Tibial nerve (tissue), 4 donors: ENCODE results near the gene SGSM1. TPM values are rescaled to one million over a fixed set of nuclear protein-coding genes. Genes with fewer than 3 reads are reported as not detected.

ENCODE experiments used
- DNase-seq, 2 donors: peaks; one replicate each; pipeline ENCODE4 v3.0.0-alpha.2; 2019; ENCODE audit warnings: low spot score in 2 of 2
- H3K27ac ChIP-seq, 4 donors: fragments of 200-600 bp; sonication (generic) in 3 of 4; one replicate each; pipeline ENCODE4 v1.5.1; 2017 to 2019; ENCODE audit warnings: mild to moderate bottlenecking in 1 of 4
- H3K27me3 ChIP-seq, 2 donors: fragments of 200-600 bp; sonication (generic) in 1 of 2; one replicate each; pipeline versions ENCODE4 v1.5.1 to v1.6.0; 2017 to 2019
- H3K36me3 ChIP-seq, 3 donors: fragments of 200-600 bp; sonication (generic); one replicate each; pipeline ENCODE4 v1.5.1; 2018 to 2019
- H3K4me1 ChIP-seq, 4 donors: fragments of 200-600 bp; sonication (generic) in 3 of 4; one replicate each; pipeline ENCODE4 v1.5.1; 2017 to 2019
- H3K4me3 ChIP-seq, 4 donors: fragments of 200-600 bp; sonication (generic) in 3 of 4; one replicate each; pipeline ENCODE4 v1.5.1; 2017 to 2019; ENCODE audit warnings: mild to moderate bottlenecking in 1 of 4, moderate library complexity in 1 of 4
- H3K9me3 ChIP-seq, 4 donors: fragments of 200-600 bp; sonication (generic) in 3 of 4; one replicate each; pipeline ENCODE4 v1.5.1; 2017 to 2019
- EP300 ChIP-seq, 2 donors: sonication (generic); formaldehyde crosslinking; IDR thresholded peaks; one replicate each; pipeline ENCODE4 v1.6.1; 2017; ENCODE audit warnings: antibody characterized with exemption in 2 of 2, mild to moderate bottlenecking in 1 of 2
- POLR2A ChIP-seq, 2 donors: fragments of 450-650 bp; IDR thresholded peaks; one replicate each; pipeline ENCODE4 v1.6.1; 2017; ENCODE audit warnings: antibody characterized with exemption in 2 of 2, mild to moderate bottlenecking in 2 of 2, moderate library complexity in 2 of 2
- WGBS, 2 donors: methylation state at CpG; one replicate each; pipeline ENCODE4 v1.1.5; 2018; 5-methylcytosine and 5-hydroxymethylcytosine counted together
- total RNA-seq, 4 donors: library from RNA; depleted of rRNA; stranded (reverse); fragments of >200 nt; gene quantifications; one replicate each; pipeline ENCODE4 v1.1.0, GENCODE V29; 2016
- TF ChIP-seq, protein P1 (sequence below), 5 experiments: fragments of 200-600 bp in 3 of 5; fragments of 450-650 bp in 2 of 5; sonication (generic) in 3 of 5; IDR thresholded peaks; one replicate each; pipeline ENCODE4 v1.5.1; 2016 to 2019; ENCODE audit warnings: antibody characterized with exemption in 5 of 5, mild to moderate bottlenecking in 3 of 5, moderate library complexity in 2 of 5

The SGSM1 gene
- total RNA-seq, 4 donors from 2014 or later, result 0.22 to 1.5 (median 0.70) TPM

DNA sequence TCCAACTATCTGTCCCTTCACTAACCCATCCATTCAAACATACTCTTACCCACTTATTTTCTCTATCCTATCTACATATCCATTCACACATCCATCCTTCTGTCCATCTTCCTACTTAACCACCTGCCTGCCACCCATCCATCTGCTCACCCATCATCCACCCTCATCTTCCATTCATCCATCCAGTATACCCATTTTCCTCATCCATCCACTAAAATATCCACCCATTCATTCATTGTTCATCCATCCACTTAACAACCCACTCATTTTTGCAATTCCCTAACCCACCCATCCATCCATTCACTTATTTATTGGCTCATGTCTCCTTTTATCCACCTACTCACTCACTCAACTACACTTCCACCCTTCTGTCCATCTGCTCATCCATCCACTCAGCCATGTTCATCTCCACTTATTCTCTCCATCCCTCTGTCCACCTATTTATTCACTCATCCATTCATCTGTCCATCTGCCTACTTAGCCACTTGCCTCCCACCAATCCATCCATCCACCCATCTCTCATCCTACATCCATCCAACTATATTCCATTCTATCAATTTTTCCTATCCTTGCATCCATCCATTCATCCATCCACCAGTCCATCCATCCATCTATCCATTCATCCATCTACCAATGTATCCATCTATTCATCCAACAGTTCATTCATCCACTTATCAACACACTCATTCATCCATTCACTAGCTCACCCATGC is 129.9 kb downstream of the SGSM1 start:
- H3K4me1 ChIP-seq, result no peaks in the 10 kb centered on the region
- no peak overlapping the region for H3K4me3 ChIP-seq
- DNase-seq, result no peak
- H3K36me3 ChIP-seq, result no peaks in the 10 kb centered on the region
- H3K9me3 ChIP-seq, result no peaks in the 10 kb centered on the region
- no peak overlapping the region for H3K27ac ChIP-seq
- no peak for TF ChIP-seq POLR2A (IDR thresholded peaks at IDR 0.05)
- TF ChIP-seq, protein P1, sequence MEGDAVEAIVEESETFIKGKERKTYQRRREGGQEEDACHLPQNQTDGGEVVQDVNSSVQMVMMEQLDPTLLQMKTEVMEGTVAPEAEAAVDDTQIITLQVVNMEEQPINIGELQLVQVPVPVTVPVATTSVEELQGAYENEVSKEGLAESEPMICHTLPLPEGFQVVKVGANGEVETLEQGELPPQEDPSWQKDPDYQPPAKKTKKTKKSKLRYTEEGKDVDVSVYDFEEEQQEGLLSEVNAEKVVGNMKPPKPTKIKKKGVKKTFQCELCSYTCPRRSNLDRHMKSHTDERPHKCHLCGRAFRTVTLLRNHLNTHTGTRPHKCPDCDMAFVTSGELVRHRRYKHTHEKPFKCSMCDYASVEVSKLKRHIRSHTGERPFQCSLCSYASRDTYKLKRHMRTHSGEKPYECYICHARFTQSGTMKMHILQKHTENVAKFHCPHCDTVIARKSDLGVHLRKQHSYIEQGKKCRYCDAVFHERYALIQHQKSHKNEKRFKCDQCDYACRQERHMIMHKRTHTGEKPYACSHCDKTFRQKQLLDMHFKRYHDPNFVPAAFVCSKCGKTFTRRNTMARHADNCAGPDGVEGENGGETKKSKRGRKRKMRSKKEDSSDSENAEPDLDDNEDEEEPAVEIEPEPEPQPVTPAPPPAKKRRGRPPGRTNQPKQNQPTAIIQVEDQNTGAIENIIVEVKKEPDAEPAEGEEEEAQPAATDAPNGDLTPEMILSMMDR (IDR thresholded peaks at IDR 0.05), result no peak
- TF ChIP-seq EP300 (IDR thresholded peaks at IDR 0.05), result no peak
- no peaks in the 10 kb centered on the region for H3K27me3 ChIP-seq

DNA sequence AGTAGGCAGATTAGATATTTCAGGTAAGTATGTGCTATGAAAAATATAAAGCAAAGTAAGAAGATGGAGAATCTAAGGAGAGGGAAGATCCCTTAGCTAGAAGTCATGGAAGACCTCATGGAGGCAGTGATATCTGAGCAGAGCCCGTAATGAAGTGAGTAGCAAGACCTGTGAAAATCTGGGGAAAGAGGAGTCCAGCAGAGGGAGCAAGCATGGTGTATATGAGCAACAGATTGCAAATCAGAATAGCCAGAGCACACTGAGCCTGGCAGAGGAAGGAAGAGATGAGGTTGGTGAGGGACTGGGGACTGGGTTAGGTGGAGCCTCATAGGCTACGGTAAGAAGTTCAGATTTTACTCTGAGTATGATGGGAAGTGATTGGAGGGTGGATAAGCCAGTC is 131.1 kb downstream of the SGSM1 start:
- DNase-seq, result no peak
- TF ChIP-seq EP300 (IDR thresholded peaks at IDR 0.05) (no peak), POLR2A (IDR thresholded peaks at IDR 0.05) (no peak)
- TF ChIP-seq, protein P1 (IDR thresholded peaks at IDR 0.05), result no peak
- no peaks in the 10 kb centered on the region for H3K4me1 ChIP-seq
- H3K27me3 ChIP-seq, result no peaks in the 10 kb centered on the region
- no peaks in the 10 kb centered on the region for H3K36me3 ChIP-seq
- H3K9me3 ChIP-seq, result no peaks in the 10 kb centered on the region
- no peak overlapping the region for H3K4me3 ChIP-seq
- WGBS, 2 donors, result 35 to 43% methylated on average over 2 of the region's 2 CpGs
- no peak overlapping the region for H3K27ac ChIP-seq

DNA sequence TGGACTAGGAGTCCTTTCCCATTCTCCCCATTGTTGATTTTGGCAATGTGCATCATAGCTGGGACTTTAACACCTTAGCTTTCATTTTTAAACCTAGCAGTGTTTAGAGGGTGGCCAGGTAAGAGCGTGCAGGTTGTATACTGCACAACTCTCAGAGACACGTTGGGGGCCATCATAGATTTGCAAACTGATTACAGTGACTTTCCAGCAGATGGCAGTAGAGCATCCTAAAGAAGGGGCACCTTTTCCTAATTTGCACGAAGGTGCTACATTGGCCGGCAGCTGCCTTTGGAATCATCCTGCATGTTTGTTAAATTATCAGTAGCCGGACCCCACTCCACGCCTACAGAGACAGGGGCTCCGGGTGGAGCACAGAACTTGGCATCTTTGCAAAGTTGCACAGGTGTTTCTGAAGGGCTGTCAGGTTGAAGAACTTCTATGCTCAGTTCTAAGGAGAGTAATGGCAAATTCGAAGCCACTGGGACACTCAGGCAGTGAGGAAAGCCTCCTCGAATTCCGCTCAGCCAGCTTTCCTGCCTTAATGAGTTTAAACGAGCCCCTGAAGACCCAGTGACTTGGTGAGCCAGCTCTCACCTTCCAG is 132.8 kb downstream of the SGSM1 start:
- Histone ChIP-seq H3K27me3 (no peaks in the 10 kb centered on the region), H3K36me3 (no peaks in the 10 kb centered on the region), H3K4me1 (no peaks in the 10 kb centered on the region), H3K4me3 (no peak overlapping the region), H3K27ac (no peak overlapping the region), H3K9me3 (no peaks in the 10 kb centered on the region)
- DNase-seq, result peak in 1 of 2 donors; percentile 44
- WGBS, 2 donors, result 16 to 26% methylated on average over 11 of the region's 11 CpGs
- TF ChIP-seq, protein P1 (IDR thresholded peaks at IDR 0.05), result peak; percentile 46 to 68 (median 59)
- TF ChIP-seq POLR2A (IDR thresholded peaks at IDR 0.05), result no peak
- no peak for TF ChIP-seq EP300 (IDR thresholded peaks at IDR 0.05)

DNA sequence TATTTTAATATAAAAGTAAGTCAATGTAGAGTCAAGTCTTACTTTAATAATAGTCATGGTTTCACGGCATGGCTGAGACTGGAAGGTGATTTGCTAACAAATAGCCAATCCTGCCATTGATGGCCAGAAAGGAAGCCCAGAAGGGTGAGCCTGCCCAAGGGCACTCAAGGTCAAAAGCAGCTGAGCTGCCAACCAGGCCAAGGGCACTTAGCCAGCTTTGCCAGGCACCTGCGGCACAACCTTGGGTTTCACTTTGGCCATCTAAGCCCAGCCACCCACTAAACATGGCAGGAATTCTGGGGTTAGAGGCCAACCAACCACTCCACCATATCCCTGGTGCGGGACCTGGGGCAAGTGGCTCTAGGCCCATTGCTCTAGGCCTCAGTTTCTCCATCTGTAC is 136.3 kb downstream of the SGSM1 start:
- no peak for TF ChIP-seq POLR2A (IDR thresholded peaks at IDR 0.05)
- no peak for TF ChIP-seq EP300 (IDR thresholded peaks at IDR 0.05)
- TF ChIP-seq, protein P1 (IDR thresholded peaks at IDR 0.05), result no peak
- H3K4me3 ChIP-seq, result no peak overlapping the region
- H3K36me3 ChIP-seq, result no peaks in the 10 kb centered on the region
- no peaks in the 10 kb centered on the region for H3K4me1 ChIP-seq
- no peaks in the 10 kb centered on the region for H3K9me3 ChIP-seq
- DNase-seq, result no peak
- WGBS, 2 donors, result 94 to 97% methylated on average over 3 of the region's 3 CpGs
- no peak overlapping the region for H3K27ac ChIP-seq
- no peaks in the 10 kb centered on the region for H3K27me3 ChIP-seq

DNA sequence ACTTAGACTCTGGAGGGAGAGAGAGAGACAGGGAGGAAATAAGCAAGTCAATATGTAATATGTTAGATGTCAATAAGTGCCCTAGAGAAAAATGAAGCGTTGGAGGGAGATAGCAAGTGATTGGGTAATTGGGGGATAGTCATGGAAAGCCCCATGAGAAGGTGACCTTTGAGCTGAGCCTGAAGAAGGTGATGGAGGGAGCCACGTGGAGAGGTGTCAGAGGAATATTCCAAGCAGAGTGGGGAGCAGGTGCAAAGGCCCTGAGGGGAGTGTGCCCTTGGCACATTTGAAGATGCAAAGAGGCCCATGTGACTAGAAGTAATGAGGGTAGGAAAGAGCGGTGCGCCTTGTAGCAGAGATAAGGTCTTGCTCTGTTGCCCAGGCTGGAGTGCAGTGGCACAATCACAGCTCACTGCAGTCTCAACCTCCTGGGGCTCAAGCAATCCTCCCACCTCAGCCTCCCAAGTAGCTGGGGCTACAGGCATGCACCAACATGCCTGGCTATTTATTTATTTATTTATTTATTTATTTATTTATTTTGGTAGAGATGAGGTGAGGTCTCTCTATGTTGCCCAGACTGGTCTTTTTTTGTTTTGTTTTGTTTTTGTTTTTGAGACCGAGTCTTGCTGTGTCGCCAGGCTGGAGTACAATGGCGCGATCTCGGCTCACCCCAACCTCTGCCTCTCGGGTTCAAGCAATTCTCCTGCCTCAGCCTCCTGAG is 138.4 kb downstream of the SGSM1 start:
- DNase-seq, result no peak
- Histone ChIP-seq H3K27ac (no peak overlapping the region), H3K4me3 (no peak overlapping the region), H3K36me3 (no peaks in the 10 kb centered on the region), H3K27me3 (no peaks in the 10 kb centered on the region), H3K4me1 (no peaks in the 10 kb centered on the region), H3K9me3 (no peaks in the 10 kb centered on the region)
- TF ChIP-seq EP300 (IDR thresholded peaks at IDR 0.05), result no peak
- TF ChIP-seq, protein P1 (IDR thresholded peaks at IDR 0.05), result no peak
- no peak for TF ChIP-seq POLR2A (IDR thresholded peaks at IDR 0.05)
- WGBS, 2 donors, result 86 to 94% methylated on average over 10 of the region's 10 CpGs
